ENCODE measurements around the gene JAG1. TPM values are rescaled to one million over a fixed set of nuclear protein-coding genes. Genes with fewer than 3 reads are reported as not detected.

The JAG1 gene
- polyA plus RNA-seq, 10 donors: 29.0 to 53.6 (median 36.3) TPM

Other genes with a start within 250 kb of the JAG1 start
- gene MKKS, start 239.8 kb downstream of the JAG1 start, polyA plus RNA-seq (ENCODE audit: insufficient read length in 10 of 10): 10 to 100 TPM; 16.9 to 23.2 (median 20.4) TPM
- 1 to 10 TPM; 3.0 to 6.3 (median 4.2) TPM for gene SLX4IP, start 238.7 kb downstream of the JAG1 start, polyA plus RNA-seq (ENCODE audit: insufficient read length in 10 of 10)

Data from muscle of back (tissue), 10 donors.